Epidermal melanocyte (primary cell): ENCODE results near the gene CUX1.

ENCODE experiments used
- DNase-seq: peaks from one replicate; pipeline ENCODE4 v3.0.0; 2011; ENCODE audit warnings: low spot score; ENCODE audit not compliant: insufficient read length

Gene CUX1

GRCh38 chr7:102095321-102096011, 278.0 kb downstream of the CUX1 start:
- DNase-seq: no peak

GRCh38 chr7:102096012-102096332, 278.5 kb downstream of the CUX1 start:
- DNase-seq: no peak

GRCh38 chr7:102096706-102097427, 279.4 kb downstream of the CUX1 start:
- DNase-seq: no peak

- DNase-seq: no peak
These were observed 280.3 kb downstream of the CUX1 start for GRCh38 chr7:102097601-102098161.

GRCh38 chr7:102098986-102099385, 281.6 kb downstream of the CUX1 start:
- DNase-seq: no peak

GRCh38 chr7:102099474-102099873, 282.0 kb downstream of the CUX1 start:
- DNase-seq: no peak

GRCh38 chr7:102101111-102101551, 283.7 kb downstream of the CUX1 start:
- DNase-seq: no peak

GRCh38 chr7:102101926-102102325, 284.5 kb downstream of the CUX1 start:
- no peak for DNase-seq

GRCh38 chr7:102103027-102103372, 285.6 kb downstream of the CUX1 start:
- DNase-seq: no peak

GRCh38 chr7:102104245-102104644, 286.8 kb downstream of the CUX1 start:
- DNase-seq: no peak

- DNase-seq: no peak
These were observed 289.2 kb downstream of the CUX1 start for GRCh38 chr7:102106625-102107024.

- DNase-seq: no peak
These were observed 290.2 kb downstream of the CUX1 start for GRCh38 chr7:102107474-102108104.

- DNase-seq: no peak
These were observed 293.9 kb downstream of the CUX1 start for GRCh38 chr7:102111061-102112041.

- no peak for DNase-seq
These were observed 297.8 kb downstream of the CUX1 start for GRCh38 chr7:102115181-102115580.

GRCh38 chr7:102115931-102116330, 298.5 kb downstream of the CUX1 start:
- DNase-seq: no peak

- DNase-seq: no peak
These were observed 300.3 kb downstream of the CUX1 start for GRCh38 chr7:102117743-102118142.

- peak; percentile 76 for DNase-seq
These were observed 301.8 kb downstream of the CUX1 start for GRCh38 chr7:102119213-102119651.

GRCh38 chr7:102119925-102120324, 302.5 kb downstream of the CUX1 start:
- no peak for DNase-seq

GRCh38 chr7:102120666-102121195, 303.3 kb downstream of the CUX1 start:
- DNase-seq: no peak

- no peak for DNase-seq
These were observed 304.6 kb downstream of the CUX1 start for GRCh38 chr7:102122026-102122425.

- no peak for DNase-seq
These were observed 307.7 kb downstream of the CUX1 start for GRCh38 chr7:102125127-102125596.
